HG03280 (cell line): ENCODE measurements around the gene MSMO1.
"Not testable (repeated sequence)": the region's sequence is repeated elsewhere in the genome, so short reads cannot be mapped to it uniquely, and the experiment has no call there.

Experiments
- ATAC-seq: cut with Tn5 transposase; IDR thresholded peaks from one replicate; pipeline ENCODE4 v1.9.1; 2021; ENCODE audit warnings: mild to moderate bottlenecking, moderate library complexity; ENCODE audit not compliant: unreplicated experiment

Gene MSMO1

GRCh38 chr4:165327211-165328100 is at the start of gene MSMO1:
TSS of gene MSMO1 (plus strand) at chr4:165327669. CDS start at chr4:165333371, 5,702 bp downstream.
- ATAC-seq: peak; percentile 98

GRCh38 chr4:165279531-165279930 is 47.9 kb upstream of the MSMO1 start:
- not testable (repeated sequence) for ATAC-seq

- not testable (repeated sequence) for ATAC-seq
Measured at GRCh38 chr4:165284697-165285096, 42.8 kb upstream of the MSMO1 start.

- ATAC-seq: peak; percentile 91
Measured at GRCh38 chr4:165286619-165287340, 40.7 kb upstream of the MSMO1 start.

GRCh38 chr4:165288226-165288625 is 39.2 kb upstream of the MSMO1 start:
- peak; percentile 46 for ATAC-seq

- ATAC-seq: no peak
Measured at GRCh38 chr4:165288639-165289422, 38.6 kb upstream of the MSMO1 start.

GRCh38 chr4:165289423-165289785 is 38.1 kb upstream of the MSMO1 start:
- no peak for ATAC-seq

- ATAC-seq: no peak
Measured at GRCh38 chr4:165293061-165293460, 34.4 kb upstream of the MSMO1 start.

- ATAC-seq: no peak
Measured at GRCh38 chr4:165293927-165294649, 33.4 kb upstream of the MSMO1 start.

- ATAC-seq: peak; percentile 88
Measured at GRCh38 chr4:165294907-165295306, 32.6 kb upstream of the MSMO1 start.

GRCh38 chr4:165297626-165298025 is 29.8 kb upstream of the MSMO1 start:
- ATAC-seq: no peak

GRCh38 chr4:165299399-165300060 is 27.9 kb upstream of the MSMO1 start:
- ATAC-seq: no peak

GRCh38 chr4:165301833-165302232 is 25.6 kb upstream of the MSMO1 start:
- ATAC-seq: peak; percentile 72

GRCh38 chr4:165302658-165303057 is 24.8 kb upstream of the MSMO1 start:
- no peak for ATAC-seq

- ATAC-seq: no peak
Measured at GRCh38 chr4:165308166-165308565, 19.3 kb upstream of the MSMO1 start.

GRCh38 chr4:165308606-165309005 is 18.9 kb upstream of the MSMO1 start:
- no peak for ATAC-seq

- ATAC-seq: no peak
Measured at GRCh38 chr4:165309456-165309855, 18.0 kb upstream of the MSMO1 start.

GRCh38 chr4:165312506-165312905 is 15.0 kb upstream of the MSMO1 start:
- ATAC-seq: no peak

- no peak for ATAC-seq
Measured at GRCh38 chr4:165319030-165319429, 8.4 kb upstream of the MSMO1 start.

- ATAC-seq: no peak
Measured at GRCh38 chr4:165319509-165319908, 8.0 kb upstream of the MSMO1 start.
